UCSD-AML1 (cell line): ENCODE data around the gene FHL3.
"Not testable (repeated sequence)": the region's sequence is repeated elsewhere in the genome, so short reads cannot be mapped to it uniquely, and the experiment has no call there.

Experiments
- DNase-seq: peaks from one replicate; lab custom pipeline; 2025; ENCODE audit not compliant: unreplicated experiment; lab: John Stamatoyannopoulos, UW

Gene FHL3

GRCh38 chr1:38037221-38037939, 32.1 kb upstream of the FHL3 start:
- DNase-seq, result peak; percentile 41

GRCh38 chr1:38034871-38035270, 29.6 kb upstream of the FHL3 start:
- no peak for DNase-seq

GRCh38 chr1:38032992-38033391, 27.7 kb upstream of the FHL3 start:
- DNase-seq, result not testable (repeated sequence)

- no peak for DNase-seq
These were observed 26.2 kb upstream of the FHL3 start for GRCh38 chr1:38031513-38031866.

DNA sequence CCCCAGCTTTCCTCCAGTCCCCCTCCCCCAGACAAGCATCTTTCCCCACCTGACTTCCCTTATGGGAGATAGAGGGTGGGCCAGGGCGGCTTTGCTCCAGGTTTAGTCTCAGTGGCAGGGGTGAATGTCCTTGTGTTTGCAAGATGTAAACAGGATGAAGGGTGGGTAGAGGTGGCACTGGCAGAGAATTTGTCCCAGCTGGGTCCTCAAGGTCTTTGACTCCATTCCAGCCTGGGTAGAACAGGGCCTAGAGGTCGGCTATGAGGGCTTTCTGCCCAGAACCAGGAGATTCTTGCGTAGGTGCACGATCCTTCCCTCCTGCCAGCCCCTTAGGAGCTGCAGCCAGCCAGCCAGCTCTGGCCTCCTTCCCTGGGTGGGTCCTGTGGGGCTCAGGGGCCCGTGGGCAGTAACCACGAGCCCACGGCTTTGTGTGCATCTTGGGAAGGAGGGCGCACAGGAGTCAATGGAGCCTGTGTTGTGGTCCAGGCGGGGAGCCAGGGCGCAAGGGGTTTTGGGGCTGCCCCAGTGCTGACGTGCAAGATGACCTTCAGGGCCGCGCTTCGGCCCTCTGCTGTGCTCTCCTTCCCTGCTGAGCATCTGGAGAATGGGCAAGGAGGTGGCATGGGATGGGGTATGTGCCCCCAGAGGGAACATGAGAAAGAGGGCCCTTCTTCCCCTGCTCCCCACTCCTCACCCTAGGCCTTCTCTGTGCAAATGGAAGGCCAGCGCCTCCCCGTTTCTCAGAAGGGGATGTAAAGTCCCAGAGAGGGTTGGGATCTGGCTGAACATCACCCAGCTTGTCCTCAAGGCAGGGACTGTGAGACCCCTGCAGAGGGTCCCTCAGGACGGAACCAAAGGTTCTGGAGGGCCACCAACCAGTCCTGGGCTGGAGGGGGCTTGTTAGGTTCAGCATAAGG, 25.5 kb upstream of the FHL3 start:
- no peak for DNase-seq

GRCh38 chr1:38029685-38030511, 24.6 kb upstream of the FHL3 start:
- DNase-seq, result peak; percentile 38

GRCh38 chr1:38029081-38029681, 23.9 kb upstream of the FHL3 start:
- DNase-seq, result no peak

- DNase-seq, result no peak
These were observed 23.4 kb upstream of the FHL3 start for GRCh38 chr1:38028671-38029070.

DNA sequence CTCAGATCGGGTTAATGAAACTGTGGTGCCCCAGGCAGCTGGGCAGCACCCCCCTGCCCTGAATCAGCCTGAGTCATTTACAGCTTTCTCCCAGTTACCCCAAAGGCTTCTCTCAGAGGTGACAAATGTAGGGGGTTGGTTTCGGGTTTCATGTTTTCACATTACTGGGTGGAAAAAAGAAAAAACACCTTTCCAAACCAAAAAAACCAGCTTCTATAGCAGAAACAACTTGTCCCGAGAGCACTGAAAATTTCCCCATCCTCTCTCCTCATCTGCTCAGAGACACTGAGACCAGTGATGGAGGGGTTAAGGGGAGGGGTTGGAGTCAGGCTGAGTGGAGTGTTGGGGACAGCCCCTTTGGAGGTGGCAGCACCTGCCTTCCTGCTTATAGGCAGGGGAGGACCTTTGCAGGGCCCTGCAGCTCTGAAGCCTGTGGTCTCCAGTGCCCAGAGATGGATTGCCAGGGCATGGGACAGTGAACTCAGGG, 22.8 kb upstream of the FHL3 start:
- no peak for DNase-seq

- DNase-seq, result no peak
These were observed 22.1 kb upstream of the FHL3 start for GRCh38 chr1:38027201-38028104.

DNA sequence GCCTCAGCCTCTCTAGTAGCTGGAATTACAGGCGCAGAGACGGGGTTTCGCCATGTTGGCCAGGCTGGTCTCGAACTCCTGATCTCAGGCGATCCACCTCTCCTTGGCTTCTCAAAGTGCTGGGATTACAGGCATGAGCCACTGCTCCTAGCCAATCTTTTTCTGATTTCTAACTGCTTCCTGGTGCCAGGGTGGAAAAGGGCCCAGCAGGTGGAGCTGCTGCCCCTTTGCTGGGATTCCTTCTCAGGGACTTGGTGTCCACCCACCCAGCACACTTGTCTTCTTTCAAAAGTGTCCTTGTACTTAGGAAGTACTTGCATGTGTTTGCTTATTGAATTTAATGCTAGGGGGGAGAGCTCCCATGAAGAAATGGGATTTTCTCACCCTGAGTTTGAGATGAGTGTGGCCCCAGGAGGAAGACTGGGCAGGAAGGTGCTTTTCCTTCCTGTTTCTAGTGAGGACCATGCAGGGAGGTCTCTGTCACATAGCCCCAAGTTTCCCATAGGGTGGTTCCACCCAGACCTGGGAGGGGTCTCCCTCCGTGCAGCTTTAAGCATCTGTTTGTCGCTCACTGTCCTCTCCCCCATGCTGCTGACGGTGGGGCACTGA, 21.4 kb upstream of the FHL3 start:
- peak; percentile 48 for DNase-seq

GRCh38 chr1:38025664-38026063, 20.4 kb upstream of the FHL3 start:
- DNase-seq, result no peak

DNA sequence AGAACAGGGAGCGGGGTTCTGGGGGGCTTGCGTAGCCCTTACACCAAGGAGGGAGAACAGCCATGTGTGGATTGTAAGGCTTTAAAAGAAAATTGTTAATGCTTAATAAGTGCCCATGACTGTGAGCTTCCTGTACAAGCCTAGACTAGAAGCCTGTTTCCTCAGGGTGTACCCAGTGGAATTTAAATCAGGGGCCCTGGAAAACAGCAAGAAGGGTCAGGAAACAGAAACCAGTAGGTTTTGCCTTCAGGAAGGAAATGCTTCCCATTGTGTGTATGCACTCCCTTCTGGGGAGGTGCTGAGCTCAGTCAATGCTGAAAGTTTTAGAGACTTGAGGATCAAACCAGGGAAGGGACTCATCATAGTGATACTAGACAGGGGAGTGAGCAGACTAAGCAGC, 19.9 kb upstream of the FHL3 start:
- no peak for DNase-seq

- DNase-seq, result no peak
These were observed 17.5 kb upstream of the FHL3 start for GRCh38 chr1:38022810-38023209.

DNA sequence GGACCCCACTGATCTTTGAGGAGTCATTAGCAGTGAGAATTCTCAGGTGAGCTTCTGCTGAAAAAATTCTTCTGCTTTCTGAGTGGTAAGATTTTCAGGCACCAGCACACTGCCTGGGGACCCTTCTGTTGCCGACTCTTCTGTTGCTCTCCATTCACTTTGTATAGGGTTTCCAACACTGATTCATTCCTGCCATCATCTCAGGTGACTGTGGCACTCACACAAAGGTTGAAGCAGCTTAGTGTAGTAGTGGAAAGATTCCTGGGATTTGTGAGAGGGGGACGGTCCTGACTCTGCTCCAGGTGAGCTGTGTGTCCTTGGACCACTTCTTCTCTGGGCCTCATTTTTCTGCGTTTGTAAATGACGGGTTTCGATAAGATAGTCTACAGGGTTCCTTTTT, 16.7 kb upstream of the FHL3 start:
- no peak for DNase-seq

- DNase-seq, result no peak
These were observed 15.1 kb upstream of the FHL3 start for GRCh38 chr1:38020396-38020795.

DNA sequence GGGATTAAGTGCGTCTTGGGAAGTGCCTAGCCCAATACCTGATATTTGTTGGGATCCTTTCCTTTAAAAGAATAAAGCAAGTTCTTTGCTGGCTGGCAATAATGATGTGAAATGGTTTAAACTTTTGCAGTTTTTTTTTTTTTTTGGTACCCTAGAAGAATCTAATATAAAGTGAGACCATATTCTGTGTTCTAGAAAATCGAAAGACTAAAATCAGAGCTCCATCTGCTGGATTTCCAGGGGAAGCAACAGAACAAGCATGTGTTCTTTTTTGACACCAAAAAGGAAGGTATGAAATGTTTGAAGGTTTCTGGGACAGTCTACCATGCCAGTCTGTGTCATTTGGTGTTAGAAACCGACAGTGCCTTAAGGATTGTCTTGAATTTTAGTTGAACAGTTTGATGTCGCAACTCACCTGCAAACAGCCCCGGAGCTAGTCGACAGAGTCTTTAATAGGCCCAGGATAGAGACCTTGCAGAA, 13.6 kb upstream of the FHL3 start:
- no peak for DNase-seq

GRCh38 chr1:38015978-38016725, 10.8 kb upstream of the FHL3 start:
- no peak for DNase-seq
